Stimulated activated naive CD8-positive, alpha-beta T cell treated with anti-CD3 and anti-CD28 coated beads, Interleukin-15, Interleukin-2, amounts not matched to agents 100 ng/mL and 50 ng/mL, for 24 hours (primary cell): ENCODE measurements around the gene VMAC.

Experiments used
- H3K27ac Mint-ChIP-seq: one replicate; pipeline ENCODE4 v1.8.0; 2021; ENCODE audit warnings: mild to moderate bottlenecking, mixed read lengths
- H3K27me3 Mint-ChIP-seq: one replicate; pipeline ENCODE4 v1.8.0; 2021; ENCODE audit warnings: mixed read lengths
- H3K36me3 Mint-ChIP-seq: one replicate; pipeline ENCODE4 v1.8.0; 2021; ENCODE audit warnings: low read depth, mixed read lengths
- H3K4me1 Mint-ChIP-seq: one replicate; pipeline ENCODE4 v1.8.0; 2021; ENCODE audit warnings: low read depth, mixed read lengths
- H3K4me3 Mint-ChIP-seq: one replicate; pipeline ENCODE4 v1.8.0; 2021; ENCODE audit warnings: mild to moderate bottlenecking, mixed read lengths
- H3K9me3 Mint-ChIP-seq: one replicate; pipeline ENCODE4 v1.8.0; 2021; ENCODE audit warnings: mixed read lengths

VMAC gene

GRCh38 chr19:5943045-5943444 is 38.4 kb downstream of the VMAC start:
- H3K27ac Mint-ChIP-seq, result no peak overlapping the region
- no peaks in the 10 kb centered on the region for H3K9me3 Mint-ChIP-seq
- H3K4me1 Mint-ChIP-seq, result peaks cover 43% of the 10 kb centered on the region
- H3K36me3 Mint-ChIP-seq, result peaks cover 41% of the 10 kb centered on the region
- no peaks in the 10 kb centered on the region for H3K27me3 Mint-ChIP-seq
- H3K4me3 Mint-ChIP-seq, result no peak overlapping the region

DNA sequence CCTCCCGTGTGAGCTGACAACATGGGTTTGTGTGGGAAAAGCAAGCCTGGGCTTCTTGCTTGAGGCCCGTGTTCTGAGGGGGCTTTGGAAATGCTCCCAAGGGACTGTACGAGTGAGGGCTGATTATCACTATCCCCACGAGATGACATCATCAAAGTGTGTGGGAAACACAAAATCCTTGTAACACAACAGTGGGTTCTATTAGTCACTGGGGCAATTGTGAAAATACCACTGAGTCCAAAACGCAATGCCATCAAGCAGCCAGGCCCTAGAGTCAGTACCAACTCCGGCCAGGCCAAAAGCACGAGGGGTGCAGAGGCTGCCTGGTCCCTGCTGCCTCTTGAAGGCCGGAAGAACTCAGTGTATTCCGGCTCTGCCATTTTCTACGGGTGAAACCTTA is 39.0 kb downstream of the VMAC start:
- Mint-ChIP-seq H3K4me1 (peaks cover 48% of the 10 kb centered on the region), H3K9me3 (no peaks in the 10 kb centered on the region), H3K27me3 (no peaks in the 10 kb centered on the region), H3K4me3 (no peak overlapping the region), H3K36me3 (peaks cover 40% of the 10 kb centered on the region), H3K27ac (peak overlapping the region; percentile 77)

- Mint-ChIP-seq H3K4me1 (peaks cover 86% of the 10 kb centered on the region), H3K36me3 (peaks cover 45% of the 10 kb centered on the region), H3K27ac (peak overlapping the region; percentile 52)
Measured at GRCh38 chr19:5947435-5947834, 42.8 kb downstream of the VMAC start.

GRCh38 chr19:5948752-5949564 is 44.3 kb downstream of the VMAC start:
- peak overlapping the region; percentile 57 for H3K4me3 Mint-ChIP-seq
- H3K27ac Mint-ChIP-seq, result peak overlapping the region; percentile 93
- no peaks in the 10 kb centered on the region for H3K27me3 Mint-ChIP-seq
- H3K36me3 Mint-ChIP-seq, result peaks cover 53% of the 10 kb centered on the region
- H3K9me3 Mint-ChIP-seq, result no peaks in the 10 kb centered on the region
- peaks cover 89% of the 10 kb centered on the region for H3K4me1 Mint-ChIP-seq

More at GRCh38 chr19:5947435-5947834, 42.8 kb downstream of the VMAC start:
- Mint-ChIP-seq H3K9me3 (no peaks in the 10 kb centered on the region), H3K27me3 (no peaks in the 10 kb centered on the region), H3K4me3 (no peak overlapping the region)

DNA sequence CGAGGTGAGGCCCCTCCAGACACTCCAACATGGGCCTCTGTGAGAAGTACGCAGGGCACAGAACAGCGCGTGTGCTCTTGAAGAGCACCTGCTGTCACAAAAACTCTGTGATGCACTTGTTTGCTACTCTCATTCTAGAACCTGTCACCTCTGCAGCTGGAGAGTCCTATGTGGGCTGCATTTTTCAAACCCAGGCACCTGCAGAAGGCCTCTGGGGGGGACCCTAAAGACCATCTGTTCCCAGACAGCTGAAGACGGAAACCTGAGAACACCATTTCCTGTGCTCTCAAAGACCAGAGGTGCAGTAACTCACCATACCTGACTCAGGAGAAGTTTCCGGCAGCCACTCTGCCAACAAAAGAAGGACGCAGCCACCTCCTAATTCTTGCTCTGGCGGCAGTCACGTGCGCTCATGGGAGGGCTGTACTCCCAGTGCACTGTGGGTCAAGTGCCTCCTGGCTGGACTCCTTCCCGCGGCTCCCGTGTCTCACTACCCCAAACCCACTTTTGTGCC is 45.2 kb downstream of the VMAC start:
- Mint-ChIP-seq H3K27ac (peak overlapping the region; percentile 93), H3K27me3 (no peaks in the 10 kb centered on the region), H3K4me3 (peak overlapping the region; percentile 57), H3K9me3 (no peaks in the 10 kb centered on the region), H3K4me1 (peaks cover 90% of the 10 kb centered on the region), H3K36me3 (peaks cover 53% of the 10 kb centered on the region)

DNA sequence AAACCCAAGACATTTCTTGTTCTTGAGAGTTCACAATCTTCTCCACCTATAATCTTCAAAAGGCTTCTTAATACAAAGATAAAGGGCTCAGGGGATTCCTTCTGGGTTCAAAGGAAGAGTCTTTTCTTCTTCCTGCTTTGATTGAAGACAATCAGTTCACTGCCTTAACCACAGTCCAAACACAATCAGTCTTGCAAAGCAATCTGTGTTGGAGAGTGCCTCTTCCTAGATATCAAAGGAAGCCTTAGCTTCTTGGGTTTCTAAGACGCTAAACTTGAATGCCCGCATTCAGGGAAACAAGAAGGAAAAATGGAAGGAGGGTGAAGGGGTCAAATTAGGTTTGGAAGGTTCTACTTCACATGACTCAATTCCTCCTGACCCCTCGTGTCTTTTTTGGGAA is 46.1 kb downstream of the VMAC start:
- Mint-ChIP-seq H3K36me3 (peaks cover 52% of the 10 kb centered on the region), H3K4me3 (no peak overlapping the region)

DNA sequence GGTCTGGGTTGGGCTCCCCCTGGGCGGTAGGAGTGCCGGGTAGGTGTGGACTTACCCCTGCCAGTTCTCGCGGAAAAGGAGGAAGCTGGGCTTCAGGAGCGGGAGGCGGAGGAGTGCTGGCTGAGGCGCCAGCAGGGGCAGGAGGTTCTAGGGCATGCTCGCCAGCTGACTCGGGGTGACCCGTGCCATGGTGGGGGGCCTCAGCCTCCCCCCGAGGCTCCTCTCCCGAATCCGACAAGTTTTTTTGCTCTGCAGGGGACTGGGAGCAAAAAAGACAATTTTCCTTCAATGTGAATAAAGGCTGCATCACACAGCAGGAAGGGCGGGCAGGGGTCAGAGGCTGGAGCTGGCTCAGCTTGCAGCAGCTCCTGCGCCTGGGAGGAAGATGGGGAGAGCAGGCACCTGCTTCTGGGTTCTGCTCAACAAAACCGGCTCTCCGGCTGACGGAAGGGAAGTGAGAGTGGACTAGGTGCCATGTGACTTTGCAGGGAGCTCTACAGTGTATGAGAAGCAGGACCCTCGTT is 46.7 kb downstream of the VMAC start:
- H3K4me3 Mint-ChIP-seq, result no peak overlapping the region
- no peaks in the 10 kb centered on the region for H3K27me3 Mint-ChIP-seq
- peaks cover 95% of the 10 kb centered on the region for H3K4me1 Mint-ChIP-seq
- H3K27ac Mint-ChIP-seq, result peak overlapping the region; percentile 93
- H3K36me3 Mint-ChIP-seq, result peaks cover 52% of the 10 kb centered on the region
- no peaks in the 10 kb centered on the region for H3K9me3 Mint-ChIP-seq

More for the DNA sequence above, 46.1 kb downstream of the VMAC start:
- H3K27me3 Mint-ChIP-seq, result no peaks in the 10 kb centered on the region
- H3K9me3 Mint-ChIP-seq, result no peaks in the 10 kb centered on the region
- peaks cover 92% of the 10 kb centered on the region for H3K4me1 Mint-ChIP-seq
- H3K27ac Mint-ChIP-seq, result peak overlapping the region; percentile 93

DNA sequence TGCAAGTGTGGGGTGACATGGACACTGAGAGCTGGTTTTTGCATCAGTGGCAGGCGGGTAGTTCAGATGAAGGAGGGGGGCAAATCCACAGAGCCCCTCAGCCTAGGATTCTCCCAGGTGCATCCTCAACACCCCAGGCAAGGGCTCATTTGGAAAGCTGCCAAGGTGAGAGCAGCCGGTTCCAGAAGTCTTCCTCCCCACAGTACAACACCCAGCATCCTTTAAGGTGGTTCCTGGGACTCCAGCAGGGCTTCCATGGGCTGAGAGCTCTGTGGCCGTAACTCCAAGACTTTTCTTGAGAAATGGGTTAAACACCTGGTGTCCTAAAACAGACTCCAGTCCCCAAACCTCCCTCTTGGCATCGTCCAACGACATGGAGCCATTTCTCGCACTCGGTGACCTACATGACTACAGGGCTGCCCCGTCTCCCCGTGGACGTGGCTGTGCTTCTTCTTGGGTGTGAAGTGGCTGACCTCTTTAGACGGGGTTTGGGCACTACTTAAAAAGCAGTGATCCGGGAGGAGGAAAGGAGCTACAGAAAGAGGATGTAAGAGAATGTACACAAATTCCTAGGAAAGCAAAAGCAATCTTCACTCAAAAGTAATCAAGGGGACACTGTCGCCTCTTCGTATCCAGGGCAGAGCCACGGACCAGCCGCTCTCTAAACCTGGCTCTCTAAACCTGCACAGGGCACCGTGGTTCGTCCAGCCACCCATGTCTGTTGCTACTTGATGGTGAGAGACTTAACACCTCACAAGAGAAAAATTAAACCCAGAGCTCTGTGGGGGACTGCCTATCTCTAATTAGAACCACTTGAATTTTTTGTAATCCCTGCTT is 47.7 kb downstream of the VMAC start:
- Mint-ChIP-seq H3K9me3 (no peaks in the 10 kb centered on the region), H3K4me1 (peaks cover 97% of the 10 kb centered on the region), H3K27ac (peak overlapping the region; percentile 88), H3K36me3 (peaks cover 53% of the 10 kb centered on the region), H3K27me3 (no peaks in the 10 kb centered on the region), H3K4me3 (peak overlapping the region; percentile 7)

DNA sequence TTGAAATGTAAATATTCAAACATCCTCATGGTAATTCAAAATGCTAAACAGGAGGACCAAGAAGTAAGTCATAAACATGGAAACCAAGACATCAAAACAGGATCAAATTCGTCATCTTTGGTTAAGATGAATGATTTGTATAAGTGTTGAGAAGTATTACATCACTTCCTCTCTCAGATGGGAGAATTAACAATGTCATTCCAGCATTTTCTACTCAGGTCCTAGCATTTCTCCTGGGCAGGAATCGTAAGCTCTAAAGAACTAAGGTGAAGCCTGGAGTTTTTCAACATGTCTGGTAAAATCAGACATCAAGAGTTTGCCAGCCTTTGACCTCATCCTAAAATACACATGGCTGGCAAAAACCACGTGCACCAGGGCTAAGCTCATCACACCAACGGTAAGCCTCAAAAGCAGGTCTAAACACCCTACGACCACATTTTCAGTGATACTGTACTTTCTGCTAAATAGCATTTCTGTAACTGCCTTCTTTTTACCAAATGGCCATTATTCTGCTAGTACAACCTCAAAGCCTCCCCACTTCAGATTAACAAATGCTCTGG is 48.4 kb downstream of the VMAC start:
- Mint-ChIP-seq H3K27me3 (no peaks in the 10 kb centered on the region), H3K9me3 (no peaks in the 10 kb centered on the region), H3K4me3 (peak overlapping the region; percentile 54), H3K36me3 (peaks cover 47% of the 10 kb centered on the region), H3K4me1 (peaks cover 97% of the 10 kb centered on the region), H3K27ac (peak overlapping the region; percentile 88)

DNA sequence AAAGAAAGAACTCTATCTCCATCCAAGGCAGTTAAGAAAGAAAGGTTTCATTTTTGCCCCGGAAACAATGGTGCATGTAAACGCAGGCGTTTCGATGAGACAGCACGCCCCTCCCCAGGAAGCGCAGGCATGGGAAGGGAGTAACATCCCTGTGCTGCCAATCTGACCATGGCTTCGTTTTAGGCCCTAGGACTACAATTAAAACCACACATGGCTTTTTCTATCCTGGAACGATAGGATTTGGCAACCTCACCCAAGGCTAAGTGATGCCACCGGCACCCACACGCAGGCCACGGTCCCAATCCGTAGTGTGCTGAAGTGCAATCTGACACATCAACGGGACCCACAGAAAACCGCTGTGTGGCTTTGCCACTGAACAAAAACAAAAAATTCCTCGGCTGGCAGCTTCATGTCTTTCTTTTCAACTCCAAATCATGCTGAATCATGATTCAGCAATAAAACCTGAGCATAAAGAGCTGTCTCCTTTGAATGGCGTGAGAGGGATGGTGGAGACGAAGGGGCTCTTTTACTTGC is 49.1 kb downstream of the VMAC start:
- H3K27me3 Mint-ChIP-seq, result no peaks in the 10 kb centered on the region
- peak overlapping the region; percentile 54 for H3K4me3 Mint-ChIP-seq
- peak overlapping the region; percentile 88 for H3K27ac Mint-ChIP-seq
- H3K4me1 Mint-ChIP-seq, result peaks cover 96% of the 10 kb centered on the region
- H3K36me3 Mint-ChIP-seq, result peaks cover 45% of the 10 kb centered on the region
- H3K9me3 Mint-ChIP-seq, result no peaks in the 10 kb centered on the region

- H3K4me1 Mint-ChIP-seq, result peaks cover 96% of the 10 kb centered on the region
- H3K27ac Mint-ChIP-seq, result peak overlapping the region; percentile 88
- H3K27me3 Mint-ChIP-seq, result no peaks in the 10 kb centered on the region
- H3K36me3 Mint-ChIP-seq, result peaks cover 39% of the 10 kb centered on the region
- no peaks in the 10 kb centered on the region for H3K9me3 Mint-ChIP-seq
- peak overlapping the region; percentile 54 for H3K4me3 Mint-ChIP-seq
Measured at GRCh38 chr19:5954293-5954692, 49.6 kb downstream of the VMAC start.

DNA sequence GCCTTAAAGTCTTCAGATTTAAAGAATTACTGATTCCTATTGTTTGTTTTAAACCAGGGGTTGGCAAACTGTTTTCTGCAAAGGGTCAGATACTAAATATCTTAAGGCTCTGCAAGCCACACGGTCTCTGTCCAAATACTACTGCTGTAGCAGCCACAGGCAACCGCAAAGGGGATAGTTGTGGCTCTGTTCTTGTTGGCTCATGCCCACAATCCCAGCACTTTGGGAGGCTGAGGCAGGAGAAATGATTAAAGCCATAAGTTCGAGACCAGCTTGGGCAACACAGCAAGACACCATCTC is 50.9 kb downstream of the VMAC start:
- Mint-ChIP-seq H3K9me3 (no peaks in the 10 kb centered on the region), H3K27ac (no peak overlapping the region), H3K4me1 (peaks cover 96% of the 10 kb centered on the region), H3K36me3 (peaks cover 29% of the 10 kb centered on the region), H3K4me3 (no peak overlapping the region), H3K27me3 (no peaks in the 10 kb centered on the region)

- H3K4me3 Mint-ChIP-seq, result no peak overlapping the region
- peaks cover 96% of the 10 kb centered on the region for H3K4me1 Mint-ChIP-seq
- no peaks in the 10 kb centered on the region for H3K27me3 Mint-ChIP-seq
- peak overlapping the region; percentile 39 for H3K27ac Mint-ChIP-seq
- H3K36me3 Mint-ChIP-seq, result peaks cover 22% of the 10 kb centered on the region
- no peaks in the 10 kb centered on the region for H3K9me3 Mint-ChIP-seq
Measured at GRCh38 chr19:5956323-5956722, 51.7 kb downstream of the VMAC start.

DNA sequence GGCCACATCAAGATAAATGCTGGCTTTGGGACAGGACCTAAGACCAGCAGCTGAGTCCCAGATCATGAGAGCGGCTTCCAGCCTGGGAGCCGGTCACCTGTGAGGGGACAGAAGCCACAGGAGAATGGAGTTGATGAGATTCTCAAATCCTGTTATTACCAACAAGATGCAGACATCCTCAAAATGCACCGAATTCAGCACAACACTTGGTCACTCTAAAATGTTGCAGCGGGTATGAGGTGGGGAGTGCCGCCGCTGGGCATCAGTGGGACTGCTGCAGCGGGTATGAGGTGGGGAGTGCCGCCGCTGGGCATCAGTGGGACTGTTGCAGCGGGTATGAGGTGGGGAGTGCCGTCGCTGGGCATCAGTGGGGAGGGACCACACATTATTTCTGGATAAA is 52.1 kb downstream of the VMAC start:
- no peaks in the 10 kb centered on the region for H3K27me3 Mint-ChIP-seq
- H3K36me3 Mint-ChIP-seq, result peaks cover 17% of the 10 kb centered on the region
- no peak overlapping the region for H3K27ac Mint-ChIP-seq
- peaks cover 96% of the 10 kb centered on the region for H3K4me1 Mint-ChIP-seq
- H3K4me3 Mint-ChIP-seq, result no peak overlapping the region
- no peaks in the 10 kb centered on the region for H3K9me3 Mint-ChIP-seq
